SK-N-SH treated with all-trans-retinoic acid at 6 μM for 48 hours (cell line): ENCODE measurements around the gene RHBDD1.
"Not testable (repeated sequence)": the region's sequence is repeated elsewhere in the genome, so short reads cannot be mapped to it uniquely, and the experiment has no call there.

ENCODE experiments used
- ATAC-seq: fragments of 200-7000 bp; cut with Tn5 transposase; 3 replicates; pipeline ENCODE4 v1.9.1; 2020; ENCODE audit warnings: mild to moderate bottlenecking, moderate library complexity
- ARNTL ChIP-seq: fragments of 450-650 bp; formaldehyde crosslinking; IDR thresholded peaks from 2 replicates; pipeline ENCODE4 v1.5.0; 2020; ENCODE audit warnings: low read depth, mild to moderate bottlenecking, moderate library complexity, borderline replicate concordance
- BACH2 ChIP-seq: fragments of 250-450 bp; sonication (Bioruptor Pico); IDR thresholded peaks from 2 replicates; pipeline ENCODE4 v1.9.0; 2021; ENCODE audit warnings: mild to moderate bottlenecking, borderline replicate concordance
- CSDC2 ChIP-seq: fragments of 250-450 bp; sonication (Bioruptor Pico); IDR thresholded peaks from 2 replicates; pipeline ENCODE4 v1.5.0; 2020; ENCODE audit warnings: mild to moderate bottlenecking, moderate library complexity
- GLIS3 ChIP-seq: fragments of 250-450 bp; sonication (Bioruptor Pico); IDR thresholded peaks from 2 replicates; pipeline ENCODE4 v1.5.0; 2020; ENCODE audit warnings: mild to moderate bottlenecking, moderate library complexity
- OSR1 ChIP-seq: fragments of 250-450 bp; sonication (Bioruptor Pico); IDR thresholded peaks from 2 replicates; pipeline ENCODE4 v1.8.0; 2022; ENCODE audit warnings: moderate library complexity, mild to moderate bottlenecking, inconsistent platforms
- RARB ChIP-seq: fragments of 250-450 bp; sonication (Bioruptor Pico); IDR thresholded peaks from 2 replicates; pipeline ENCODE4 v1.8.0; 2021; ENCODE audit warnings: mild to moderate bottlenecking, moderate library complexity
- SNAI2 ChIP-seq: fragments of 250-450 bp; sonication (Bioruptor Pico); IDR thresholded peaks from 2 replicates; pipeline ENCODE4 v1.5.0; 2020; ENCODE audit warnings: mild to moderate bottlenecking, moderate library complexity
- TCF4 ChIP-seq: fragments of 250-450 bp; sonication (Bioruptor Pico); IDR thresholded peaks from 2 replicates; pipeline ENCODE4 v1.8.0; 2021; ENCODE audit warnings: mild to moderate bottlenecking, moderate library complexity, borderline replicate concordance
- TOX ChIP-seq: fragments of 250-450 bp; sonication (Bioruptor Pico); IDR thresholded peaks from 2 replicates; pipeline ENCODE4 v1.8.0; 2021; ENCODE audit warnings: mild to moderate bottlenecking, moderate library complexity, borderline replicate concordance
- ZFP3 ChIP-seq: fragments of 250-450 bp; sonication (Bioruptor Pico); IDR thresholded peaks from 2 replicates; pipeline ENCODE4 v1.5.0; 2020; ENCODE audit warnings: mild to moderate bottlenecking, moderate library complexity
- ZNF565 ChIP-seq: fragments of 450-650 bp; formaldehyde crosslinking; conservative IDR thresholded peaks from 2 replicates; pipeline ENCODE4 v1.5.0; 2020; ENCODE audit warnings: low read depth, mild to moderate bottlenecking, moderate library complexity
- ZNF70 ChIP-seq: fragments of 450-650 bp; formaldehyde crosslinking; IDR thresholded peaks from 2 replicates; pipeline ENCODE4 v1.5.0; 2020; ENCODE audit warnings: mild to moderate bottlenecking, moderate library complexity
- ZNF8 ChIP-seq: fragments of 450-650 bp; formaldehyde crosslinking; IDR thresholded peaks from 2 replicates; pipeline ENCODE4 v1.5.0; 2020; ENCODE audit warnings: mild to moderate bottlenecking, moderate library complexity
- TF ChIP-seq, protein P1 (sequence below): fragments of 250-450 bp; sonication (Bioruptor Pico); IDR thresholded peaks from 2 replicates; pipeline ENCODE4 v1.5.1; 2020; ENCODE audit warnings: low read depth, mild to moderate bottlenecking, moderate library complexity
- TF ChIP-seq, protein P2 (sequence below): fragments of 250-450 bp; sonication (Bioruptor Pico); IDR thresholded peaks from 2 replicates; pipeline ENCODE4 v1.5.0; 2020; ENCODE audit warnings: mild to moderate bottlenecking, moderate library complexity
- TF ChIP-seq, protein P3 (sequence below): fragments of 250-450 bp; sonication (Bioruptor Pico); IDR thresholded peaks from 2 replicates; pipeline ENCODE4 v1.8.0; 2021; ENCODE audit warnings: low read depth, mild to moderate bottlenecking, moderate library complexity, borderline replicate concordance
- TF ChIP-seq, protein P4 (sequence below): fragments of 250-450 bp; sonication (Bioruptor Pico); IDR thresholded peaks from 2 replicates; pipeline ENCODE4 v1.5.1; 2021; ENCODE audit warnings: mild to moderate bottlenecking, moderate library complexity
- TF ChIP-seq, protein P5 (sequence below): fragments of 250-450 bp; sonication (Bioruptor Pico); IDR thresholded peaks from 2 replicates; pipeline ENCODE4 v1.8.0; 2020; ENCODE audit warnings: mild to moderate bottlenecking, moderate library complexity, borderline replicate concordance

Gene RHBDD1

DNA sequence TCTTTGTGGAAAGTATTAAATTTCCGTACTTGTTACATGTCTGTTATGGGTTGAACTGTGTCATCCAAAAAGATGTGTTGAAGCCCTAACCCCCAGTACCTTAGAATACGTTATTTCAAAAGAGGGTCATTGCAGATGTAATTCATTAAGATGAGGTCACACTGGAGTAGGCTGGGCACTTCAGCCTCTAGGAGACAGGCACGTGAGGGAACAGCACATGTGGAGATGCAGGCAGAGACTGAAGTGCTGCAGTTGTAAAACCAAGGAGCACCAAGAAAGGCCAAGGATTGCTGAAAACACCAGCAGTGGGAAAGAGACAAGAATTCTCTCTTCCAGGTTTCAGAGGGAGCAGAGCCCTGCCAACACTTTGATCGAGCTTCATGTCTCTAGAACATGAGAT, 4.6 kb upstream of the RHBDD1 start:
- TF ChIP-seq ZNF565 (CRISPR knock-in tag) (no peak), TOX (no peak), ZNF8 (CRISPR knock-in tag) (no peak), SNAI2 (CRISPR knock-in tag) (no peak), ARNTL (no peak), OSR1 (CRISPR knock-in tag) (no peak), ZFP3 (no peak), BACH2 (CRISPR knock-in tag) (no peak), CSDC2 (no peak), ZNF70 (no peak), RARB (no peak), TCF4 (CRISPR knock-in tag) (no peak)
- TF ChIP-seq, protein P1, sequence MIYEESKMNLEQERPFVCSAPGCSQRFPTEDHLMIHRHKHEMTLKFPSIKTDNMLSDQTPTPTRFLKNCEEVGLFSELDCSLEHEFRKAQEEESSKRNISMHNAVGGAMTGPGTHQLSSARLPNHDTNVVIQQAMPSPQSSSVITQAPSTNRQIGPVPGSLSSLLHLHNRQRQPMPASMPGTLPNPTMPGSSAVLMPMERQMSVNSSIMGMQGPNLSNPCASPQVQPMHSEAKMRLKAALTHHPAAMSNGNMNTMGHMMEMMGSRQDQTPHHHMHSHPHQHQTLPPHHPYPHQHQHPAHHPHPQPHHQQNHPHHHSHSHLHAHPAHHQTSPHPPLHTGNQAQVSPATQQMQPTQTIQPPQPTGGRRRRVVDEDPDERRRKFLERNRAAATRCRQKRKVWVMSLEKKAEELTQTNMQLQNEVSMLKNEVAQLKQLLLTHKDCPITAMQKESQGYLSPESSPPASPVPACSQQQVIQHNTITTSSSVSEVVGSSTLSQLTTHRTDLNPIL (CRISPR knock-in tag), result no peak
- TF ChIP-seq, protein P2, sequence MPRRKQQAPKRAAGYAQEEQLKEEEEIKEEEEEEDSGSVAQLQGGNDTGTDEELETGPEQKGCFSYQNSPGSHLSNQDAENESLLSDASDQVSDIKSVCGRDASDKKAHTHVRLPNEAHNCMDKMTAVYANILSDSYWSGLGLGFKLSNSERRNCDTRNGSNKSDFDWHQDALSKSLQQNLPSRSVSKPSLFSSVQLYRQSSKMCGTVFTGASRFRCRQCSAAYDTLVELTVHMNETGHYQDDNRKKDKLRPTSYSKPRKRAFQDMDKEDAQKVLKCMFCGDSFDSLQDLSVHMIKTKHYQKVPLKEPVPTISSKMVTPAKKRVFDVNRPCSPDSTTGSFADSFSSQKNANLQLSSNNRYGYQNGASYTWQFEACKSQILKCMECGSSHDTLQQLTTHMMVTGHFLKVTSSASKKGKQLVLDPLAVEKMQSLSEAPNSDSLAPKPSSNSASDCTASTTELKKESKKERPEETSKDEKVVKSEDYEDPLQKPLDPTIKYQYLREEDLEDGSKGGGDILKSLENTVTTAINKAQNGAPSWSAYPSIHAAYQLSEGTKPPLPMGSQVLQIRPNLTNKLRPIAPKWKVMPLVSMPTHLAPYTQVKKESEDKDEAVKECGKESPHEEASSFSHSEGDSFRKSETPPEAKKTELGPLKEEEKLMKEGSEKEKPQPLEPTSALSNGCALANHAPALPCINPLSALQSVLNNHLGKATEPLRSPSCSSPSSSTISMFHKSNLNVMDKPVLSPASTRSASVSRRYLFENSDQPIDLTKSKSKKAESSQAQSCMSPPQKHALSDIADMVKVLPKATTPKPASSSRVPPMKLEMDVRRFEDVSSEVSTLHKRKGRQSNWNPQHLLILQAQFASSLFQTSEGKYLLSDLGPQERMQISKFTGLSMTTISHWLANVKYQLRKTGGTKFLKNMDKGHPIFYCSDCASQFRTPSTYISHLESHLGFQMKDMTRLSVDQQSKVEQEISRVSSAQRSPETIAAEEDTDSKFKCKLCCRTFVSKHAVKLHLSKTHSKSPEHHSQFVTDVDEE, result no peak
- TF ChIP-seq, protein P3, sequence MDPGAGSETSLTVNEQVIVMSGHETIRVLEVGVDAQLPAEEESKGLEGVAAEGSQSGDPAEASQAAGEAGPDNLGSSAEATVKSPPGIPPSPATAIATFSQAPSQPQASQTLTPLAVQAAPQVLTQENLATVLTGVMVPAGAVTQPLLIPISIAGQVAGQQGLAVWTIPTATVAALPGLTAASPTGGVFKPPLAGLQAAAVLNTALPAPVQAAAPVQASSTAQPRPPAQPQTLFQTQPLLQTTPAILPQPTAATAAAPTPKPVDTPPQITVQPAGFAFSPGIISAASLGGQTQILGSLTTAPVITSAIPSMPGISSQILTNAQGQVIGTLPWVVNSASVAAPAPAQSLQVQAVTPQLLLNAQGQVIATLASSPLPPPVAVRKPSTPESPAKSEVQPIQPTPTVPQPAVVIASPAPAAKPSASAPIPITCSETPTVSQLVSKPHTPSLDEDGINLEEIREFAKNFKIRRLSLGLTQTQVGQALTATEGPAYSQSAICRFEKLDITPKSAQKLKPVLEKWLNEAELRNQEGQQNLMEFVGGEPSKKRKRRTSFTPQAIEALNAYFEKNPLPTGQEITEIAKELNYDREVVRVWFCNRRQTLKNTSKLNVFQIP (CRISPR knock-in tag), result no peak
- TF ChIP-seq, protein P4, sequence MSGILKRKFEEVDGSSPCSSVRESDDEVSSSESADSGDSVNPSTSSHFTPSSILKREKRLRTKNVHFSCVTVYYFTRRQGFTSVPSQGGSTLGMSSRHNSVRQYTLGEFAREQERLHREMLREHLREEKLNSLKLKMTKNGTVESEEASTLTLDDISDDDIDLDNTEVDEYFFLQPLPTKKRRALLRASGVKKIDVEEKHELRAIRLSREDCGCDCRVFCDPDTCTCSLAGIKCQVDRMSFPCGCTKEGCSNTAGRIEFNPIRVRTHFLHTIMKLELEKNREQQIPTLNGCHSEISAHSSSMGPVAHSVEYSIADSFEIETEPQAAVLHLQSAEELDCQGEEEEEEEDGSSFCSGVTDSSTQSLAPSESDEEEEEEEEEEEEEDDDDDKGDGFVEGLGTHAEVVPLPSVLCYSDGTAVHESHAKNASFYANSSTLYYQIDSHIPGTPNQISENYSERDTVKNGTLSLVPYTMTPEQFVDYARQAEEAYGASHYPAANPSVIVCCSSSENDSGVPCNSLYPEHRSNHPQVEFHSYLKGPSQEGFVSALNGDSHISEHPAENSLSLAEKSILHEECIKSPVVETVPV (CRISPR knock-in tag), result no peak
- ATAC-seq, result no peak

DNA sequence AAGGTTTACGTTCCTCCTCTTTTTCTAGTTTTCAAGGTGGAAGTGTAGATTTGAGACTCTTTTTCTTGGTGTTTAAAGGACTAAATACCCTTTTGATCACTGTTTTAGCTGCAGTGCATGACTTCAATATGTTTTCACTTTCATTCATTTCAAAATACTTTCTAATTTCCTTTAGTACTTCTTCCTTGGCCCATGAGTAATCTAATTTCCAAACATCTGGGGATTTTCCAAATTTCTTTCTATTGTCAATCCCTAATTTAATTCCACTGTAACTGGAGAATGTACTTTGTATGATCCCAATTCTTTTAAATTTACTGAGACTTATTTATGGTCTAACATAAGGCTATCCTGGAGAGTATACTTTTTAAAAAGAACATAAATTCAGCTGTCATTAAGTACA, 3.8 kb upstream of the RHBDD1 start:
- no peak for ATAC-seq
- TF ChIP-seq, protein P1 (CRISPR knock-in tag), result no peak
- TF ChIP-seq GLIS3 (CRISPR knock-in tag), result no peak
- TF ChIP-seq ZNF8 (CRISPR knock-in tag), result no peak
- TF ChIP-seq TOX, result no peak
- TF ChIP-seq, protein P5, sequence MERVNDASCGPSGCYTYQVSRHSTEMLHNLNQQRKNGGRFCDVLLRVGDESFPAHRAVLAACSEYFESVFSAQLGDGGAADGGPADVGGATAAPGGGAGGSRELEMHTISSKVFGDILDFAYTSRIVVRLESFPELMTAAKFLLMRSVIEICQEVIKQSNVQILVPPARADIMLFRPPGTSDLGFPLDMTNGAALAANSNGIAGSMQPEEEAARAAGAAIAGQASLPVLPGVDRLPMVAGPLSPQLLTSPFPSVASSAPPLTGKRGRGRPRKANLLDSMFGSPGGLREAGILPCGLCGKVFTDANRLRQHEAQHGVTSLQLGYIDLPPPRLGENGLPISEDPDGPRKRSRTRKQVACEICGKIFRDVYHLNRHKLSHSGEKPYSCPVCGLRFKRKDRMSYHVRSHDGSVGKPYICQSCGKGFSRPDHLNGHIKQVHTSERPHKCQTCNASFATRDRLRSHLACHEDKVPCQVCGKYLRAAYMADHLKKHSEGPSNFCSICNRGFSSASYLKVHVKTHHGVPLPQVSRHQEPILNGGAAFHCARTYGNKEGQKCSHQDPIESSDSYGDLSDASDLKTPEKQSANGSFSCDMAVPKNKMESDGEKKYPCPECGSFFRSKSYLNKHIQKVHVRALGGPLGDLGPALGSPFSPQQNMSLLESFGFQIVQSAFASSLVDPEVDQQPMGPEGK (CRISPR knock-in tag), result no peak
- TF ChIP-seq OSR1 (CRISPR knock-in tag), result no peak
- TF ChIP-seq, protein P3 (CRISPR knock-in tag), result no peak
- TF ChIP-seq BACH2 (CRISPR knock-in tag), result no peak

DNA sequence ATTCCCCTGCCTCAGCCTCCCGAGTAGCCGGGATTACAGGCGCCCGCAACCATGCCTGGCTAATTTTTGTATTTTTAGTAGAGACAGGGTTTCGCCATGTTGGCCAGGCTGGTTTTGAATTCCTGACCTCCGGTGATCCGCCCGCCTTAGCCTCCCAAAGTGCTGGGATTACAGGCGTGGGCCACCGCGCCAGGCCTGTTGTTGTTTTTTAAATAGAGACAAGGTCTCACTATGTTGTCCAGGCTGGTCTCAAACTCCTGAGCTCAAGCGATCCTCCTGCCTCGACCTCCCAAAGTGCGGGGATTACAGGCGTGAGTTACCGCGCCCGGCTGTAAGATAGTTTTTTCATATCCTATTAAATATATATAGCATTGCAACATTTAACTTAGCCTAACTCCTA, 974 bp upstream of the RHBDD1 start:
- not testable (repeated sequence) for ATAC-seq
